Thyroid gland (tissue), 4 donors: ENCODE results near the gene SF3B1. TPM values are rescaled to one million over a fixed set of nuclear protein-coding genes. Genes with fewer than 3 reads are reported as not detected.

ENCODE experiments used
- DNase-seq, 2 donors: peaks; one replicate each; pipeline ENCODE4 v3.0.0-alpha.2; 2019
- H3K27ac ChIP-seq, 3 donors: fragments of 200-600 bp; sonication (generic); 1 replicate in 2 of 3; 2 replicates in 1 of 3; pipeline ENCODE4 v1.5.1; 2016 to 2019; ENCODE audit warnings: mild to moderate bottlenecking in 1 of 3, moderate library complexity in 1 of 3
- H3K27me3 ChIP-seq: fragments of 200-600 bp; sonication (generic); one replicate; pipeline ENCODE4 v1.5.1; 2019
- H3K36me3 ChIP-seq, 2 donors: fragments of 200-600 bp; sonication (generic); one replicate each; pipeline ENCODE4 v1.5.1; 2016 to 2019
- H3K4me1 ChIP-seq, 2 donors: fragments of 200-600 bp; sonication (generic); one replicate each; pipeline ENCODE4 v1.5.1; 2017 to 2019
- H3K4me3 ChIP-seq, 3 donors: fragments of 200-600 bp; sonication (generic); replicated peaks in 1 of 3; 1 replicate in 2 of 3; 2 replicates in 1 of 3; pipeline ENCODE4 v1.5.1; 2016; ENCODE audit warnings: mild to moderate bottlenecking in 1 of 3
- H3K9me3 ChIP-seq: fragments of 200-600 bp; sonication (generic); one replicate; pipeline ENCODE4 v1.5.1; 2017
- CTCF ChIP-seq, 6 experiments: fragments of 200-600 bp in 3 of 6; fragments of 450-650 bp in 3 of 6; sonication (generic) in 3 of 6; IDR thresholded peaks; one replicate each; pipeline ENCODE4 v1.5.1; 2016 to 2019; ENCODE audit warnings: antibody characterized with exemption in 6 of 6, mild to moderate bottlenecking in 2 of 6, inconsistent platforms in 1 of 6, moderate library complexity in 1 of 6
- POLR2A ChIP-seq, 2 donors: fragments of 450-650 bp; IDR thresholded peaks; one replicate each; pipeline ENCODE4 v1.6.1; 2017; ENCODE audit warnings: antibody characterized with exemption in 2 of 2, mild to moderate bottlenecking in 2 of 2, moderate library complexity in 1 of 2
- WGBS, 2 donors: methylation state at CpG; one replicate each; pipeline ENCODE4 v1.1.5; 2017; 5-methylcytosine and 5-hydroxymethylcytosine counted together
- intact Hi-C: fragments of 100-400 bp; cut with DNase I; formaldehyde crosslinking; loops from one replicate; pipeline ENCODE4 v1.15.1; 2023
- total RNA-seq, 4 donors: library from RNA; depleted of rRNA; stranded (reverse); fragments of >200 nt; gene quantifications; one replicate each; pipeline ENCODE4 v1.2.3, GENCODE V29; 2016

SF3B1 gene
- total RNA-seq, 4 donors from 2014 or later = 297 to 948 (median 607) TPM

DNA sequence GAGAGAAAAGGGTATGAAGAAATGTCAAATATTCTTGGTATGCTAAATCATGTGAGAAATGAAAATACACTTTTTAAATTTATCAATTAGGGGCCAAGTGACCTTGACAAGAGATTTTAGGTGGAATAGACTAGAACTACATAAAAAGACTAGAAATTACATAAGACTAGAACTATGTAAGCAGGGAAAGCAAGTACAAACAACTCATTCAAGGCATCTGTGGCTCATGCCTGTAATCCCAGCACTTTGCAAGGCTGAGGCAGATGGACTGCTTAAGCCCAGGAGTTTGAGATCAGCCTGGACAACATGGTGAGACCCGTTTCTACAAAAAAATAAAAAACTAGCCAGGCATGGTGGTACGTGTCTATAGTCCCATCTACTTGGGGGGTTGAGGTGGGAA is 20.3 kb downstream of the SF3B1 start:
- 88 to 96% methylated on average over 2 of the region's 2 CpGs for WGBS, 2 donors
- intact Hi-C loops = no loop called here
- TF ChIP-seq CTCF (IDR thresholded peaks at IDR 0.05) = no peak
- TF ChIP-seq POLR2A (IDR thresholded peaks at IDR 0.05) = no peak

DNA sequence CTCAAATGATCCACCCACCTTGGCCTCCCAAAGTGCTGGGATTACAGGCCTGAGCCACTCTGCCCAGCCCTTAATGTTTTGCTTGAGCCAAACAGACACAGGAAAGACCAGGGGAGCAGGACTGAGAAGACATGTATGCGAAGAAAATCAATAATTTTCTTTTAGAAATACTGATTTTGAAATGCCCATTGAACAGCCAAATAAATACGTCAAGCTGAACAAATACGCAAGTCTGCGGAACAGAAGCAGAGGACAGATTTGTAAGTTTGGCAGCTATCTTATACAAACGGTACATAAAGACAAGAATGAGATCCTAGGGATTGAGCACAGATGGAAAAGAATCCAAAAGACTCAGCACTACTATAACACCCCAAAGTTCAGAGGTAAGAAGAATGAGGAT is 20.8 kb downstream of the SF3B1 start:
- Histone ChIP-seq H3K9me3 (no peaks in the 10 kb centered on the region), H3K4me3 (no peak overlapping the region), H3K36me3 (peaks cover 70 to 88% of the 10 kb centered on the region in 2 donors), H3K27me3 (no peaks in the 10 kb centered on the region), H3K4me1 (no peaks in the 10 kb centered on the region), H3K27ac (no peak overlapping the region)
- TF ChIP-seq CTCF (IDR thresholded peaks at IDR 0.05) = no peak
- TF ChIP-seq POLR2A (IDR thresholded peaks at IDR 0.05) = no peak
- DNase-seq = no peak
- 94% methylated on average over 5 of the region's 5 CpGs for WGBS, 2 donors
- intact Hi-C loops = no loop called here

More for the DNA sequence above, 20.3 kb downstream of the SF3B1 start:
- H3K36me3 ChIP-seq = peaks cover 65 to 87% of the 10 kb centered on the region in 2 donors
- H3K27me3 ChIP-seq = no peaks in the 10 kb centered on the region
- no peak for DNase-seq
- no peaks in the 10 kb centered on the region for H3K4me1 ChIP-seq
- H3K9me3 ChIP-seq = no peaks in the 10 kb centered on the region
- H3K27ac ChIP-seq = no peak overlapping the region
- no peak overlapping the region for H3K4me3 ChIP-seq

DNA sequence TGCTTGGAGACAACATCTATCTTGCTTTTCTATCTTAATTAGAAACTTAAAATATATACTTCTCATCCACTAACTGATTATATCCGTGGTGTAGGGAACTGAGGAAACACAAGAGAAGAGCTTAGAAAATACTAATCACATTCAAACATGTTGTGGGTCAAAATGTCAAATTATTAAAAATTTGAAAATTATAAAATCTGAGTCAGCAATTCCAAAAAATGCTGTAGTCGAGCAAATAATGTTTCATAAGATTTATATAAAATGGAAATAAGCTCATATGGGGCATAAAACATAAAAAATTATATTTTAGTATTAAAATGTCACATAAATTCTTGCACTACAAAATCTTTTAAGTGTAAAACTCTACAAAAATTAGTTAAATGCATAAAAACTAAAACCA is 29.2 kb downstream of the SF3B1 start:
- H3K36me3 ChIP-seq = peaks cover 87 to 96% of the 10 kb centered on the region in 2 donors
- H3K27ac ChIP-seq = no peak overlapping the region
- H3K27me3 ChIP-seq = no peaks in the 10 kb centered on the region
- WGBS, 2 donors = 88 to 93% methylated on average over 2 of the region's 2 CpGs
- intact Hi-C loops = no loop called here
- DNase-seq = no peak
- H3K4me1 ChIP-seq = no peaks in the 10 kb centered on the region
- no peaks in the 10 kb centered on the region for H3K9me3 ChIP-seq
- TF ChIP-seq CTCF (IDR thresholded peaks at IDR 0.05) (no peak), POLR2A (IDR thresholded peaks at IDR 0.05) (no peak)
- no peak overlapping the region for H3K4me3 ChIP-seq

DNA sequence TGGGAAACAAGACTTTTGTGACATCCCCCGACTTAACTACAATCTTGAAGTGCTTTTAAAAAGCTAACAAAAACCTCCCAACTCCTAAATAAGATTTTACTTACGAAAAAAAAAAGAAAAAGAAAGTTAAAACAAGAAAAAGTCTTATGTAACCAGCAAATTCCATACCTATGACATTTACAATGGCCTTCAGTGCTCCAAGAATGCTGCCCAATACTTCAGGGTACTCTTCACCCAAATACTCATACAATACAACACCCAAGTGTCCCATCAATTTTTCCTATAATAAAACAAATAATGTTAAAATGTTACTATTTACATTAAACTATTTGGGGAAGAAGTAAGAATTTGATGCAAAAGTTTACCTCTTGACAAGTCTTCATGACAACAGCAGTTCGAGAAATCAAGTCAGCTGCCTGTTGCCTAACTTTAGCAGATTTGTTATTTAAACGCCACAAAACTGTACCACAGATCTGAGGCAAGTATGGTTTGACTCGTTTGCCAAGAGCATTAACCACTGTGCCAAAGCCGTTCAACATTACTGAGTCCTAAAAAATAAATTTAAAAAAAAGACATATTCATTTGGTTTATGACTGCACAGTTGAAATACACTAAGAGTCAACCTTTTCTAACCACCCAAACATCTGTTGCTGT is 34.8 kb downstream of the SF3B1 start:
- WGBS, 2 donors = 88 to 91% methylated on average over 6 of the region's 6 CpGs
- H3K36me3 ChIP-seq = peaks cover 98% of the 10 kb centered on the region in 2 donors

More for the DNA sequence above, 34.8 kb downstream of the SF3B1 start:
- no peaks in the 10 kb centered on the region for H3K27me3 ChIP-seq
- H3K4me3 ChIP-seq = no peak overlapping the region
- H3K4me1 ChIP-seq = no peaks in the 10 kb centered on the region
- TF ChIP-seq CTCF (IDR thresholded peaks at IDR 0.05) (no peak), POLR2A (IDR thresholded peaks at IDR 0.05) (no peak)
- intact Hi-C loops = no loop called here
- DNase-seq = no peak
- H3K27ac ChIP-seq = no peak overlapping the region
- no peaks in the 10 kb centered on the region for H3K9me3 ChIP-seq
